HEK293T (cell line): Measurements from ENCODE around the gene CAV3.

Experiments used
- CTCF ChIA-PET: fragments of 350-600 bp; formaldehyde crosslinking; extraction: SDS; loops from one replicate; lab custom pipeline; 2021; ENCODE audit warnings: antibody characterized with exemption, inconsistent platforms; lab: Yijun Ruan, JAX
- POLR2A ChIA-PET: fragments of 350-600 bp; formaldehyde crosslinking; extraction: SDS; loops from one replicate; lab custom pipeline; 2020; ENCODE audit warnings: antibody characterized with exemption, inconsistent platforms; lab: Yijun Ruan, JAX
- DNase-seq: peaks from one replicate; pipeline ENCODE4 v3.0.0; 2012; ENCODE audit warnings: mixed read lengths; ENCODE audit errors: extremely low spot score
- ARNT ChIP-seq: fragments of 450-650 bp; IDR thresholded peaks from 2 replicates; pipeline ENCODE4 v1.6.1; 2017; ENCODE audit warnings: mild to moderate bottlenecking
- BHLHE40 ChIP-seq: fragments of 450-650 bp; IDR thresholded peaks from 2 replicates; pipeline ENCODE4 v1.6.1; 2016; ENCODE audit warnings: mild to moderate bottlenecking, moderate library complexity, borderline replicate concordance
- CTBP1 ChIP-seq: fragments of 450-650 bp; IDR thresholded peaks from 2 replicates; pipeline ENCODE4 v1.6.1; 2016; ENCODE audit warnings: borderline replicate concordance
- ELF4 ChIP-seq: fragments of 450-650 bp; IDR thresholded peaks from 2 replicates; pipeline ENCODE4 v1.6.1; 2017; ENCODE audit warnings: antibody characterized with exemption
- FOXA1 ChIP-seq: fragments of 450-650 bp; IDR thresholded peaks from 2 replicates; pipeline ENCODE4 v1.6.1; 2016; ENCODE audit warnings: mild to moderate bottlenecking
- FOXK2 ChIP-seq: fragments of 450-650 bp; IDR thresholded peaks from 2 replicates; pipeline ENCODE4 v1.6.1; 2016; ENCODE audit warnings: mild to moderate bottlenecking
- FOXM1 ChIP-seq: fragments of 450-650 bp; IDR thresholded peaks from 2 replicates; pipeline ENCODE4 v1.6.1; 2017; ENCODE audit warnings: mild to moderate bottlenecking, borderline replicate concordance
- HDGF ChIP-seq: fragments of 450-650 bp; IDR thresholded peaks from 2 replicates; pipeline ENCODE4 v1.6.1; 2017; ENCODE audit warnings: antibody characterized with exemption, borderline replicate concordance
- L3MBTL2 ChIP-seq: fragments of 450-650 bp; conservative IDR thresholded peaks from 2 replicates; pipeline ENCODE4 v1.6.1; 2016; ENCODE audit warnings: mild to moderate bottlenecking
- LEF1 ChIP-seq: fragments of 450-650 bp; IDR thresholded peaks from 2 replicates; pipeline ENCODE4 v1.6.1; 2017; ENCODE audit warnings: mild to moderate bottlenecking, borderline replicate concordance
- NFRKB ChIP-seq: fragments of 450-650 bp; IDR thresholded peaks from 2 replicates; pipeline ENCODE4 v1.6.1; 2016; ENCODE audit warnings: mild to moderate bottlenecking, moderate library complexity
- PKNOX1 ChIP-seq: fragments of 450-650 bp; IDR thresholded peaks from 2 replicates; pipeline ENCODE4 v1.6.1; 2016
- SP1 ChIP-seq: fragments of 450-650 bp; IDR thresholded peaks from 2 replicates; pipeline ENCODE4 v1.6.1; 2017
- SUZ12 ChIP-seq: fragments of 450-650 bp; IDR thresholded peaks from 2 replicates; pipeline ENCODE4 v1.6.1; 2016; ENCODE audit warnings: mild to moderate bottlenecking
- TARDBP ChIP-seq: fragments of 450-650 bp; IDR thresholded peaks from 2 replicates; pipeline ENCODE4 v1.6.1; 2016
- ZNF384 ChIP-seq: fragments of 450-650 bp; IDR thresholded peaks from 2 replicates; pipeline ENCODE4 v1.6.1; 2016

The CAV3 gene

GRCh38 chr3:8734908-8735307 lies 1.3 kb downstream of the CAV3 start:
- ChIA-PET CTCF (no interaction called here), POLR2A (no interaction called here)
- TF ChIP-seq HDGF, result no peak
- TF ChIP-seq SUZ12, result no peak
- no peak for TF ChIP-seq L3MBTL2
- TF ChIP-seq BHLHE40, result no peak
- no peak for TF ChIP-seq ELF4
- no peak for TF ChIP-seq FOXA1
- no peak for TF ChIP-seq ARNT
- no peak for TF ChIP-seq FOXK2
- TF ChIP-seq TARDBP, result no peak
- TF ChIP-seq LEF1, result no peak
- TF ChIP-seq FOXM1, result no peak
- no peak for TF ChIP-seq PKNOX1
- DNase-seq, result no peak

GRCh38 chr3:8736436-8736835 lies 2.8 kb downstream of the CAV3 start:
- no peak for TF ChIP-seq NFRKB
- TF ChIP-seq HDGF, result no peak
- TF ChIP-seq LEF1, result no peak
- TF ChIP-seq FOXK2, result no peak
- no peak for TF ChIP-seq ELF4
- no peak for TF ChIP-seq FOXM1
- TF ChIP-seq CTBP1, result no peak
- no peak for TF ChIP-seq BHLHE40
- TF ChIP-seq ZNF384, result no peak
- TF ChIP-seq PKNOX1, result no peak
- no peak for TF ChIP-seq SUZ12
- TF ChIP-seq L3MBTL2, result no peak
- TF ChIP-seq ARNT, result no peak
- ChIA-PET CTCF (no interaction called here), POLR2A (no interaction called here)
- no peak for DNase-seq

DNA sequence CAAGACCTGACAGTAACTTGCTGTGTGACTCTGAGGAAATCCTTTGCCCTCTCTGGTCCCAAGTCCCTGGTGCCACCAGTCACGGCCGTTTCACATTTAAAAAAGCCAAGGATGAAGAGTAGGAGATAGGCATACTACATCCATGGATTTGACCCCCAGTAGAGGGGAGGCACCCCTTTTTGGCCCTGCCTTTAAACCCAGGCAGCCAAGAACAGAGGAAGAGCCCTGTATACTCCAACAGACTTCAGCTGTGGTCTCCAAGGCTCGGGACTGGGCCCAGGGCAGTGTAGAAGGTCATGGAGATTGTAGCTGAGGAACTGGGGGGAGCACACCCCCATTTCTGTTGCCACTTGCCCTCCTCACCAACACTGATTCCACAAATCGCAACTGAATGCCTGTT lies 3.7 kb downstream of the CAV3 start:
- CTCF ChIA-PET, result no interaction called here
- TF ChIP-seq SUZ12 (no peak), ZNF384 (no peak), LEF1 (no peak), CTBP1 (no peak), FOXM1 (no peak), L3MBTL2 (no peak), HDGF (no peak), ARNT (no peak), ELF4 (no peak), FOXK2 (no peak), NFRKB (no peak), BHLHE40 (no peak), TARDBP (no peak), FOXA1 (no peak), PKNOX1 (no peak), SP1 (no peak)
- POLR2A ChIA-PET, result no interaction called here
- DNase-seq, result no peak

GRCh38 chr3:8737823-8738222 lies 4.2 kb downstream of the CAV3 start:
- ChIA-PET POLR2A (no interaction called here), CTCF (no interaction called here)
- no peak for DNase-seq
- TF ChIP-seq SUZ12 (no peak), ELF4 (no peak), BHLHE40 (no peak), NFRKB (no peak), ZNF384 (no peak), LEF1 (no peak), HDGF (no peak), SP1 (no peak), PKNOX1 (no peak), ARNT (no peak)

GRCh38 chr3:8738639-8739038 lies 5.0 kb downstream of the CAV3 start:
- POLR2A ChIA-PET, result no interaction called here

DNA sequence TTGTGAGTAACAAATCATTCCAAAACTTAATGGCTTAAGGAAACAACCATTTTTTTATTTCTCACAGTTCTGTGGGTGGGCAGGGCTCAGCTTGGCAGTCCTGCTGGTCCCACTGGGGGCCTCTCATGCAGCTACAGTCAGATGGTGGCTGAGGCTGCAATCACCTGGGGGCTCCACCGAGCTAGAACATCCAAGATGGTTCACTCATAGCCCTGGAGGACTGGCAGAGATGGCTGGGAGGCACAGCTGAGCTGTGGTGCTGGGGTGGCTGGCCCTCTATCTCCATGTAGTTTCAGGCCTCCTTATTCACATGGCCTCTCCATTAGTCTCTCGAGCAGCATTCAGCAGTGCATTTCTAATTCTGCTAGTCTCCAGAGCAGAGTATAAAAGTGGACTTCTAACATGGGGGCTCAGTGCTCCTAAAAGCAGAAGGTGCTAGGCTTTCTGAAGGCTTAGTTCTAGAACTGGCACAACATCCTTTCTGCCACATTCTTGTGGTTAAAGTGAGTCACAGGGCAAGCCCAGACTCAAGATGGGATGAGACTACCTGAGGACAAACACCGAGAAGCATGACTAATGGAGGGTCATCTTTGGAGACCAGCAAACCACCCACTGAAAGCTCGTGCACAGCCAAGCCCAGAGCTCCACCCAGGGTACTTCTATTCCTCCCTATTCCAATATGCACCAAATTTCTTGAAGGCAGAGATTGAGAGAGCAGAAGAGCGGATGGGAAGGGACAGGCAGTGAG lies 6.3 kb downstream of the CAV3 start:
- ChIA-PET CTCF (interaction anchor here (0.7 to 2.4 kb wide), 3 partner anchors 11 to 77 kb away, joined by 3 to 7 read pairs (median 4); partner anchors contain the start of gene OXTR), POLR2A (no interaction called here)
- DNase-seq, result no peak

More at GRCh38 chr3:8738639-8739038, 5.0 kb downstream of the CAV3 start:
- CTCF ChIA-PET, result no interaction called here
- no peak for DNase-seq
- no peak for TF ChIP-seq TARDBP
- TF ChIP-seq FOXM1, result no peak

More for the DNA sequence above, 6.3 kb downstream of the CAV3 start:
- TF ChIP-seq FOXA1 (no peak), FOXK2 (no peak), ARNT (no peak), ELF4 (no peak), NFRKB (no peak), BHLHE40 (no peak), FOXM1 (no peak), SUZ12 (no peak), TARDBP (no peak), PKNOX1 (no peak), L3MBTL2 (no peak)
